Measurements from ENCODE around the gene MR1.

MR1 gene

GRCh38 chr1:181062836-181063428 is 29.1 kb downstream of the MR1 start:
- Mint-ChIP-seq H3K4me1 (peaks cover 21% of the 10 kb centered on the region), H3K36me3 (ENCODE audit: low read depth) (no peaks in the 10 kb centered on the region), H3K27me3 (ENCODE audit: low read depth, poor library complexity) (peaks cover 16% of the 10 kb centered on the region), H3K27ac (no peak overlapping the region), H3K4me3 (no peak overlapping the region), H3K9me3 (peaks cover 14% of the 10 kb centered on the region)
- TF ChIP-seq, protein P1, sequence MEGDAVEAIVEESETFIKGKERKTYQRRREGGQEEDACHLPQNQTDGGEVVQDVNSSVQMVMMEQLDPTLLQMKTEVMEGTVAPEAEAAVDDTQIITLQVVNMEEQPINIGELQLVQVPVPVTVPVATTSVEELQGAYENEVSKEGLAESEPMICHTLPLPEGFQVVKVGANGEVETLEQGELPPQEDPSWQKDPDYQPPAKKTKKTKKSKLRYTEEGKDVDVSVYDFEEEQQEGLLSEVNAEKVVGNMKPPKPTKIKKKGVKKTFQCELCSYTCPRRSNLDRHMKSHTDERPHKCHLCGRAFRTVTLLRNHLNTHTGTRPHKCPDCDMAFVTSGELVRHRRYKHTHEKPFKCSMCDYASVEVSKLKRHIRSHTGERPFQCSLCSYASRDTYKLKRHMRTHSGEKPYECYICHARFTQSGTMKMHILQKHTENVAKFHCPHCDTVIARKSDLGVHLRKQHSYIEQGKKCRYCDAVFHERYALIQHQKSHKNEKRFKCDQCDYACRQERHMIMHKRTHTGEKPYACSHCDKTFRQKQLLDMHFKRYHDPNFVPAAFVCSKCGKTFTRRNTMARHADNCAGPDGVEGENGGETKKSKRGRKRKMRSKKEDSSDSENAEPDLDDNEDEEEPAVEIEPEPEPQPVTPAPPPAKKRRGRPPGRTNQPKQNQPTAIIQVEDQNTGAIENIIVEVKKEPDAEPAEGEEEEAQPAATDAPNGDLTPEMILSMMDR (IDR thresholded peaks at IDR 0.05): no peak
- DNase-seq: no peak

GRCh38 chr1:181064011-181064623 is 30.3 kb downstream of the MR1 start:
- H3K9me3 Mint-ChIP-seq: peaks cover 13% of the 10 kb centered on the region
- no peak overlapping the region for H3K27ac Mint-ChIP-seq
- H3K4me3 Mint-ChIP-seq: no peak overlapping the region
- peaks cover 21% of the 10 kb centered on the region for H3K4me1 Mint-ChIP-seq
- H3K27me3 Mint-ChIP-seq (ENCODE audit: low read depth, poor library complexity): peaks cover 14% of the 10 kb centered on the region
- TF ChIP-seq, protein P1 (IDR thresholded peaks at IDR 0.05): no peak
- no peak for DNase-seq
- H3K36me3 Mint-ChIP-seq (ENCODE audit: low read depth): no peaks in the 10 kb centered on the region

GRCh38 chr1:181064702-181065101 is 30.9 kb downstream of the MR1 start:
- DNase-seq: no peak
- Mint-ChIP-seq H3K36me3 (ENCODE audit: low read depth) (no peaks in the 10 kb centered on the region), H3K4me1 (peaks cover 21% of the 10 kb centered on the region), H3K4me3 (no peak overlapping the region), H3K27me3 (ENCODE audit: low read depth, poor library complexity) (peaks cover 17% of the 10 kb centered on the region), H3K9me3 (peaks cover 8% of the 10 kb centered on the region), H3K27ac (no peak overlapping the region)
- TF ChIP-seq, protein P1 (IDR thresholded peaks at IDR 0.05): no peak

- TF ChIP-seq, protein P1 (IDR thresholded peaks at IDR 0.05): no peak
- Mint-ChIP-seq H3K36me3 (ENCODE audit: low read depth) (no peaks in the 10 kb centered on the region), H3K9me3 (peaks cover 3% of the 10 kb centered on the region)
Measured at GRCh38 chr1:181073638-181074037, 39.9 kb downstream of the MR1 start.

GRCh38 chr1:181075766-181076350 is 42.1 kb downstream of the MR1 start:
- Mint-ChIP-seq H3K36me3 (ENCODE audit: low read depth) (no peaks in the 10 kb centered on the region), H3K27me3 (ENCODE audit: low read depth, poor library complexity) (peaks cover 23% of the 10 kb centered on the region), H3K9me3 (peaks cover 3% of the 10 kb centered on the region), H3K27ac (no peak overlapping the region), H3K4me3 (no peak overlapping the region), H3K4me1 (peaks cover 24% of the 10 kb centered on the region)
- TF ChIP-seq, protein P1 (IDR thresholded peaks at IDR 0.05): no peak
- DNase-seq: no peak

More at GRCh38 chr1:181073638-181074037, 39.9 kb downstream of the MR1 start:
- H3K27me3 Mint-ChIP-seq (ENCODE audit: low read depth, poor library complexity): peaks cover 26% of the 10 kb centered on the region
- no peak overlapping the region for H3K27ac Mint-ChIP-seq
- DNase-seq: no peak
- no peak overlapping the region for H3K4me3 Mint-ChIP-seq
- H3K4me1 Mint-ChIP-seq: peaks cover 15% of the 10 kb centered on the region
